ENCODE measurements around the gene RECQL5.
A peak's percentile ranks its signal among the peaks of the same experiment; 100 is the strongest.

Gene RECQL5

DNA sequence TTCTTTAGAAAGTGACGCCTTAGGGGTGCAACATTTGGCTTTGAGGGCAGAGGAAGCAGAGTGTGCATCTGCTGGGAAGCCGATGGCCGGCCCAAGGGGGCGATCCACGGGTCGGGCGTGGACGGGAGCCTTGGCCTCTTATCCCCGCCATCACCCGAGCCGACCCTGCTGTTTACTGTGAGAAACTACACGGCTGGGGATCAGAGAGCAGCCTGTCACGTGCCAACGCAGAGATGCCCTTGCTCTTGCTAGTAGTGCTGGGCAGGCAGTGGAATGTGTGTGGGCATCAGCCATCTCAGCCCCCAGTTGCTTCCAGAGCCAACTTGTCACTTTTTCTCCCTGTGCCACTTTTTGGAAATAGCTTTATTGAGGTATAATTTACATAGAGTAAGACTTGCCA is 27.6 kb upstream of the RECQL5 start:
- DNase-seq (ENCODE audit: extremely low read depth, low read depth), result no peak
- no peak overlapping the region for H3K4me3 ChIP-seq (replicated peaks; ENCODE audit: low read depth, low read length)
- TF ChIP-seq, protein P1, sequence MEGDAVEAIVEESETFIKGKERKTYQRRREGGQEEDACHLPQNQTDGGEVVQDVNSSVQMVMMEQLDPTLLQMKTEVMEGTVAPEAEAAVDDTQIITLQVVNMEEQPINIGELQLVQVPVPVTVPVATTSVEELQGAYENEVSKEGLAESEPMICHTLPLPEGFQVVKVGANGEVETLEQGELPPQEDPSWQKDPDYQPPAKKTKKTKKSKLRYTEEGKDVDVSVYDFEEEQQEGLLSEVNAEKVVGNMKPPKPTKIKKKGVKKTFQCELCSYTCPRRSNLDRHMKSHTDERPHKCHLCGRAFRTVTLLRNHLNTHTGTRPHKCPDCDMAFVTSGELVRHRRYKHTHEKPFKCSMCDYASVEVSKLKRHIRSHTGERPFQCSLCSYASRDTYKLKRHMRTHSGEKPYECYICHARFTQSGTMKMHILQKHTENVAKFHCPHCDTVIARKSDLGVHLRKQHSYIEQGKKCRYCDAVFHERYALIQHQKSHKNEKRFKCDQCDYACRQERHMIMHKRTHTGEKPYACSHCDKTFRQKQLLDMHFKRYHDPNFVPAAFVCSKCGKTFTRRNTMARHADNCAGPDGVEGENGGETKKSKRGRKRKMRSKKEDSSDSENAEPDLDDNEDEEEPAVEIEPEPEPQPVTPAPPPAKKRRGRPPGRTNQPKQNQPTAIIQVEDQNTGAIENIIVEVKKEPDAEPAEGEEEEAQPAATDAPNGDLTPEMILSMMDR (IDR thresholded peaks at IDR 0.05; ENCODE audit: low read depth, low read length, missing control alignments), result no peak

DNA sequence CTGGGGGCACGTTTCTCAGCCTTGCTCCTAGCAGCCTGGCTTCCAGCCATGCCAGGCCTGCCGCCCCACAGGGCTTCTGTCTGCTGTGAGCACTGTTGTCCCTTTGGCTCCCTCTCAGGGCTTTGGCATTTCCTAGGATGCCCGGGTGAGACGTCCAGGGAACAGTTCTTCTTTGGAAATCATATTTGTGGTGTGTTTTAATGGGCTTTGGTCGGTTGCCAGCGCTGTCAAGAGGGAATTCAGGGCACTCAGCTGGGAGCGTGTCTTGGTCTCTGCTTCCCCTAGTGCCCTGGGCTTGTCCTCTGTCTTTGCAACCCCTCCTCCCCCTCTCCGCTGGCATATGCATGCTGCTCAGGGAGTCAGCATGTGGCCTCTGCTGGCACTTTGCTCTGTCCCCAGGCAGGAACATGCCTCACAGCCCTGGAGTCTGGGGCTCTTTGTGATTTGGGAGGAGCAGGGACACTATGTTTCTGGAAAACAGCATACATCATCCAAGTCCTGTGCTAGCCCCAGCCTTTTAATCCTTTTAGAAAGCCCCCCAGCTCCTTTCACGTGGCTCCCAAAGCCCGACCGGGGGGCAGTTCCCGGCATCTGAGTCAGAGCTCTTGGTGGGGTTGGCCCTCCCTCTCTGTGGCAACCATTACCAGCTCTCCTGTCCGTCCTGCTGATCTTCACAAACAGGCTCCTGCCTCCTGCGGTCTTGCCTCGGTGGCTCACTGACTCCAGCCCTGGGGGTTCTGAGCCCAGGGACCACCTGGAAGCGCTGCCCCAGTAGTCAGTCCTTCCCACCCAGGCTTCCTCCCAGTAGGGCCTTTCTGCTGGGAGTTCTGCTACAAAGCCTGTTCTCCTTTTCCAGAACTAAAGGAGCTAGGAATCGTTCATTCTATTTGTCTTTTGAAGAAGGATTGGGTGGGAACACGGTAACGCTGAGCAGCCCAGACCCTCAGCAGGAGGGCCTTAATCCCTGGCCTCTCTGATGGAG is 26.8 kb upstream of the RECQL5 start:
- TF ChIP-seq, protein P1 (IDR thresholded peaks at IDR 0.05; ENCODE audit: low read depth, low read length, missing control alignments), result peak; percentile 21
- peak; percentile 88 for DNase-seq (ENCODE audit: extremely low read depth, low read depth)
- H3K4me3 ChIP-seq (replicated peaks; ENCODE audit: low read depth, low read length), result no peak overlapping the region

DNA sequence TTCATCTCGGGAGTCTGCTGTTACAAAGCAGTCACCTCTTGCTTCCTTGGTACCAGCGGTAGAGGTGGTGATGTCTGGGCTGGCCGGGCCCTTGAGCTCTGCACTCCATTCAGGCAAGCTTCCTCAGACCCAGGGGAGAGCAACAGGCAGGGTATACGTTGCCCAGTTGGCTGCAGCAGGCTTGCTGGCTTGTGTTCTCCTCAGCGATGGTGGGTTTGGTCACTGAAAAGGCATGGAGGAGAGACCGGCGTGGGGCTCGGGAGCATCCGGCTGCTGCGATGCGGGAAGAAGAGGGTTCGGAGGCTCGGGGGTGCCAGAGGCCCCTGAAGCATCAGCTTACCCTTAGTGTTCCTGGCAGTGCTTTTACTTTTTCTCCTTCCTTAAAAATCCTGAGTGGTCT is 26.0 kb upstream of the RECQL5 start:
- no peak overlapping the region for H3K4me3 ChIP-seq (replicated peaks; ENCODE audit: low read depth, low read length)
- DNase-seq (ENCODE audit: extremely low read depth, low read depth), result no peak
- TF ChIP-seq, protein P1 (IDR thresholded peaks at IDR 0.05; ENCODE audit: low read depth, low read length, missing control alignments), result no peak

DNA sequence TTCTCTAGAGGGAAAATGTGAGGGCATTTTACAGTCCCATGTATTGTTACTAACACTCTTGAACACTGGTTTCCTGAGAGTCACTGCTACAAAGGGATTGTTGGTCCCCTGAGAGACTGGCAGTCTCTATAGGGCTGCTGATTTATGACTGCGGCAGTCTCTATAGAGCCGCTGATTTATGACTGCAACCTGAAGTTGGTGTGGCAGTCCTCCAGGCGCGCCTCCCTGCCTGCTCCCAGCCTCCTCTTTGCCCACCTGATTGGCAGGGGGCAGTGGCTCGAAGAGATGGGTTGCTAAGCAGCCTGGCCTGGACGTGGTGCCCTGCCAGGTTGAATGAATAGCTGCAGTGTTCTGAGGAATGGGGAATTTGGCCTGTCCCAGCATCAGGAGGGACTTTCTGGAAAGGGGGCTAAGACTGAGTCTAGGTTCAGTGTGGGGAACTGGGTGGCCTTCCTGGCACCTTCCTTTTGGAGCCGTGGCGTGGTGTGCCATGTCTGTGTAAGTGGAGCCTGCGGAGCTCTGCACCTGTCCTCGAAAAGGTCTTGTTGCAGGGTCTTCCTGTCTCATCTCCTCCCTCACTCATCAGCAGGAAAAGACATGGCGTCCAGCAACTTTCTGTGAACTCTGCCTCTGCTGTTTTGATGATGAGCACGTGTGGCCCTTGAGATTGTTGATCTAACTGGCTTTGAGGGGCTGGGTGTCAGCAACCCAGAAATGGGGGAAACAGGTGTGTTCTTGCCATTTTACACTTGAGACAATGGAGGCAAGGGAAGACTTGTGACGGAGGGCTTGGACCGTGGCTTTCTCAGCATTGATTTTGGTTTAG is 25.1 kb upstream of the RECQL5 start:
- TF ChIP-seq, protein P1 (IDR thresholded peaks at IDR 0.05; ENCODE audit: low read depth, low read length, missing control alignments), result no peak
- no peak for DNase-seq (ENCODE audit: extremely low read depth, low read depth)
- H3K4me3 ChIP-seq (replicated peaks; ENCODE audit: low read depth, low read length), result no peak overlapping the region

DNA sequence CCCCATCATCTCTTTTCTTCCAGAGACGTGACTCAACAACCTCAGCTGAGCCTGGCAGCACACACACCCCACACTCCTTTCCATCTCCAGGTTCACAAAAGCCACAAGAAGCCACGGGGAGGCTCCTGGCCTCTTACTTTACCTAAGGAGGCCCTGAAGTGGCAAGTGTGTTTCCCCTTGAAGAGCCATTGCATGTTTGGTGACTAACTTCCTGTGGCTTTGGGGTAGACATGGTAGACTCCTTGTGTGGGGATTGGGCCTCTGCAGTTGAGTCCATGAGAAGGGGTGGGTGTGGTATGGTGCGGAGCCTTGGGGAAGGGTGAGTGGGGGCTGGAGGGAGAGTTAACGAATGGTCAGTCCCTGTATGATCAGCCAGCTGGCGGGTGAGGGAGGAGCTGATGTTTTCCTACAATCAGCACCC is 24.4 kb upstream of the RECQL5 start:
- TF ChIP-seq, protein P1 (IDR thresholded peaks at IDR 0.05; ENCODE audit: low read depth, low read length, missing control alignments), result no peak
- no peak overlapping the region for H3K4me3 ChIP-seq (replicated peaks; ENCODE audit: low read depth, low read length)
- no peak for DNase-seq (ENCODE audit: extremely low read depth, low read depth)

DNA sequence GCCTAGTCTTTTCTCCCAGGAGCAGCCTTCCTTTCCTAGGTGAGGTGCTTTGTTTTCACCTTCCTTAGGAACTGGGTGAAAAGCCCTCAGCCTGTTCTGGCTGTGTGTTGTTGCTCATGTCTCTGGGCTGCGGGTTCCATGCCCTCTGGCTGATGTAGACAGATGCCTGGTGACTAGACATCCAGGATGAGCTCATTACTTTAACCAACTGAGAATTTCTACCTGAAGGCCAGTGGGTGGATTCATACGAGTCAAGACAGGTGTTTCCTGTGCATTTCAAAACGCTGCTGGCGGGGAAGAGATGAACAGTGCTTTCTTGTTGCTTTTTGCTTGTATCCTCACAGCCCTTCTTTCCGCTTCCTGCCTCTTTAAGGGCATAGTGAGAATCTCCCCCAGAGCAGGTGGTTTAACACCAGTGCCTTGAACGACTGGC is 22.5 kb upstream of the RECQL5 start:
- no peak for DNase-seq (ENCODE audit: extremely low read depth, low read depth)
- no peak overlapping the region for H3K4me3 ChIP-seq (replicated peaks; ENCODE audit: low read depth, low read length)

More for the DNA sequence above, 22.5 kb upstream of the RECQL5 start:
- TF ChIP-seq, protein P1 (IDR thresholded peaks at IDR 0.05; ENCODE audit: low read depth, low read length, missing control alignments), result no peak

Measured in HFF-Myc (cell line).